ENCODE measurements around the gene SLC35A4. TPM values are rescaled to one million over a fixed set of nuclear protein-coding genes. Genes with fewer than 3 reads are reported as not detected.
A peak's percentile ranks its signal among the peaks of the same experiment; 100 is the strongest.

Gene SLC35A4
- polyA plus RNA-seq, 1 donor (not counting 4 experiments of a cell fraction or from before 2014, with no cell fraction given), result 63.1 TPM

GRCh38 chr5:140556438-140556837 lies 8.2 kb upstream of the SLC35A4 start:
- Histone ChIP-seq H3K36me3 (ENCODE audit: control insufficient read depth in 2 of 2, extremely low read depth in 1 of 2, insufficient read depth in 2 of 2, low read length in 2 of 2) (peaks cover 3 to 15% of the 10 kb centered on the region in 2 experiments), H3K4me2 (ENCODE audit: control insufficient read depth, extremely low read depth, insufficient read depth, low read depth, low read length) (peak overlapping the region; percentile 92), H3K9me3 (ENCODE audit: control insufficient read depth, low read depth, low read length) (no peaks in the 10 kb centered on the region), H3K27ac (ENCODE audit: control insufficient read depth, insufficient read depth, low read length) (peak overlapping the region; percentile 82), H3K27me3 (ENCODE audit: control insufficient read depth, extremely low read depth, insufficient read depth, low read length) (no peaks in the 10 kb centered on the region), H3K9ac (ENCODE audit: control insufficient read depth, extremely low read depth, insufficient read depth, low read length) (peak overlapping the region; percentile 91), H2AFZ (ENCODE audit: control insufficient read depth, low read length) (no peak overlapping the region), H3K79me2 (ENCODE audit: control insufficient read depth, insufficient read depth, low read length) (peaks cover 46% of the 10 kb centered on the region), H3K4me1 (ENCODE audit: control insufficient read depth, extremely low read depth, insufficient read depth, low read length) (peaks cover 30% of the 10 kb centered on the region), H3K9me1 (ENCODE audit: control insufficient read depth, extremely low read depth, insufficient read depth, low read length) (peaks cover 3% of the 10 kb centered on the region), H4K20me1 (ENCODE audit: control insufficient read depth, extremely low read depth, insufficient read depth, low read length) (no peaks in the 10 kb centered on the region), H3K4me3 (ENCODE audit: control insufficient read depth in 2 of 3, extremely low read depth in 1 of 3, insufficient read depth in 2 of 3, low read depth in 1 of 3, low read length in 3 of 3) (peak overlapping the region; percentile 63 to 77 (median 66))
- DNase-seq (ENCODE audit: low read depth, low spot score) (no peak), FAIRE-seq (no peak)
- TF ChIP-seq CTCF (optimal IDR thresholded peaks at IDR 0.05 in 1 of 3, IDR thresholded peaks at IDR 0.05 in 1 of 3, conservative IDR thresholded peaks at IDR 0.05 in 1 of 3; ENCODE audit: extremely low read depth in 1 of 3, insufficient read depth in 2 of 3, low read length in 3 of 3), result no peak
- no peak for TF ChIP-seq EZH2 (IDR thresholded peaks at IDR 0.05; ENCODE audit: low read length)
- dilution Hi-C loops (cut with MboI; ENCODE audit: extremely low pct_ligation_motif_present, low sequenced_read_pairs), result no loop called here

- Histone ChIP-seq H3K27ac (ENCODE audit: control insufficient read depth, insufficient read depth, low read length) (peak within 1 kb of the TSS; percentile 82), H3K4me2 (ENCODE audit: control insufficient read depth, extremely low read depth, insufficient read depth, low read depth, low read length) (peak within 1 kb of the TSS; percentile 92), H3K4me1 (ENCODE audit: control insufficient read depth, extremely low read depth, insufficient read depth, low read length) (peaks cover 30% of the 10 kb centered on the region), H3K27me3 (ENCODE audit: control insufficient read depth, extremely low read depth, insufficient read depth, low read length) (no peaks in the 10 kb centered on the region), H4K20me1 (ENCODE audit: control insufficient read depth, extremely low read depth, insufficient read depth, low read length) (no peaks in the 10 kb centered on the region), H3K36me3 (ENCODE audit: control insufficient read depth in 2 of 2, extremely low read depth in 1 of 2, insufficient read depth in 2 of 2, low read length in 2 of 2) (peaks cover 0 to 9% of the 10 kb centered on the region in 2 experiments), H3K9me1 (ENCODE audit: control insufficient read depth, extremely low read depth, insufficient read depth, low read length) (peaks cover 3% of the 10 kb centered on the region), H3K9me3 (ENCODE audit: control insufficient read depth, low read depth, low read length) (no peaks in the 10 kb centered on the region), H3K79me2 (ENCODE audit: control insufficient read depth, insufficient read depth, low read length) (peaks cover 43% of the 10 kb centered on the region), H3K4me3 (ENCODE audit: control insufficient read depth in 2 of 3, extremely low read depth in 1 of 3, insufficient read depth in 2 of 3, low read depth in 1 of 3, low read length in 3 of 3) (peak within 1 kb of the TSS; percentile 63 to 77 (median 66)), H3K9ac (ENCODE audit: control insufficient read depth, extremely low read depth, insufficient read depth, low read length) (peak within 1 kb of the TSS; percentile 91), H2AFZ (ENCODE audit: control insufficient read depth, low read length) (peak within 1 kb of the TSS; percentile 78)
- dilution Hi-C loops (cut with MboI; ENCODE audit: extremely low pct_ligation_motif_present, low sequenced_read_pairs), result no loop called here
- FAIRE-seq (no peak), DNase-seq (ENCODE audit: low read depth, low spot score) (peak; percentile 45)
- TF ChIP-seq CTCF (optimal IDR thresholded peaks at IDR 0.05 in 1 of 3, IDR thresholded peaks at IDR 0.05 in 1 of 3, conservative IDR thresholded peaks at IDR 0.05 in 1 of 3; ENCODE audit: extremely low read depth in 1 of 3, insufficient read depth in 2 of 3, low read length in 3 of 3), result no peak
- no peak for TF ChIP-seq EZH2 (IDR thresholded peaks at IDR 0.05; ENCODE audit: low read length)
Observed at GRCh38 chr5:140557136-140557805, 7.4 kb upstream of the SLC35A4 start, which contains the start of gene SRA1. TSS of gene SRA1 (minus strand) at chr5:140557473. CDS start at chr5:140557452, 21 bp downstream.
